Thyroid gland (tissue), 4 donors: Measurements from ENCODE around the gene GNG7.

Experiments
- CTCF ChIP-seq, 6 experiments: fragments of 200-600 bp in 3 of 6; fragments of 450-650 bp in 3 of 6; sonication (generic) in 3 of 6; IDR thresholded peaks; one replicate each; pipeline ENCODE4 v1.5.1; 2016 to 2019; ENCODE audit warnings: antibody characterized with exemption in 6 of 6, mild to moderate bottlenecking in 2 of 6, inconsistent platforms in 1 of 6, moderate library complexity in 1 of 6
- POLR2A ChIP-seq, 2 donors: fragments of 450-650 bp; IDR thresholded peaks; one replicate each; pipeline ENCODE4 v1.6.1; 2017; ENCODE audit warnings: antibody characterized with exemption in 2 of 2, mild to moderate bottlenecking in 2 of 2, moderate library complexity in 1 of 2

GRCh38 chr19:2516727-2517126 is 185.8 kb downstream of the GNG7 start:
- no peak for TF ChIP-seq CTCF (IDR thresholded peaks at IDR 0.05)
- TF ChIP-seq POLR2A (IDR thresholded peaks at IDR 0.05): no peak
